Gastroesophageal sphincter (tissue), 3 donors: ENCODE data around the gene HM13.
A peak's percentile ranks its signal among the peaks of the same experiment; 100 is the strongest.

Experiments used
- EP300 ChIP-seq: sonication (generic); formaldehyde crosslinking; IDR thresholded peaks from one replicate; pipeline ENCODE4 v1.6.1; 2017; ENCODE audit warnings: antibody characterized with exemption, mild to moderate bottlenecking
- POLR2A ChIP-seq, 2 donors: fragments of 450-650 bp; IDR thresholded peaks; one replicate each; pipeline ENCODE4 v1.6.1; 2017; ENCODE audit warnings: antibody characterized with exemption in 2 of 2, mild to moderate bottlenecking in 2 of 2, moderate library complexity in 1 of 2
- TF ChIP-seq, protein P1 (sequence below), 4 experiments: fragments of 200-600 bp in 2 of 4; fragments of 450-650 bp in 2 of 4; sonication (generic) in 1 of 4; IDR thresholded peaks; one replicate each; pipeline ENCODE4 v1.5.1; 2017 to 2019; ENCODE audit warnings: antibody characterized with exemption in 4 of 4, mild to moderate bottlenecking in 2 of 4, moderate library complexity in 2 of 4

DNA sequence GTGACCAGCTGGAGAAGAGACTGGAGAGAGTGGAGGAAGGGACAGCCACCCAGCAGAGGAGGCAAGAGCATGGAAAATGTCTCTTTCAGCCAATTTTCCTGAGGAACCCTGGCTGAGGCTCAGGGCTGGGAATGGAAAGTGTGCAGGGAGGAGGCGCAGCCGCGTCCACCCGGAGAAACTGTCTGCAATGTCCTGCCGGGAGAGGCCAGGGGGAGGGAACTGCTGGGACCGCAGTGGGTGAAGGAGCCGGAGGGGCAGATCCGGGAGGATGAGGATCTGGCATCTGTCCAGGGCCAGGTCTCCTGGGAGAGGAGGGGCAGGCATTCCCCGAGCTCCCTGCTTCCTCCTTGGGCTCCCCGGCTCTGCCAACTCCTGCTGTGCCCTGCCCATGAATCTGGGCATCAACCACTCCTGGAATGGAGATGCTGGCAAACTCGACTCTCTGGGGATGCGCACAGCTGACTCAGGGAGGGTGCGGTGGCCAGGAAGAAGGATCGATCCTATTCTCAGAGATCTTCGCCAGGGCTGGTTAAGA, 17.4 kb upstream of the HM13 start:
- TF ChIP-seq, protein P1, sequence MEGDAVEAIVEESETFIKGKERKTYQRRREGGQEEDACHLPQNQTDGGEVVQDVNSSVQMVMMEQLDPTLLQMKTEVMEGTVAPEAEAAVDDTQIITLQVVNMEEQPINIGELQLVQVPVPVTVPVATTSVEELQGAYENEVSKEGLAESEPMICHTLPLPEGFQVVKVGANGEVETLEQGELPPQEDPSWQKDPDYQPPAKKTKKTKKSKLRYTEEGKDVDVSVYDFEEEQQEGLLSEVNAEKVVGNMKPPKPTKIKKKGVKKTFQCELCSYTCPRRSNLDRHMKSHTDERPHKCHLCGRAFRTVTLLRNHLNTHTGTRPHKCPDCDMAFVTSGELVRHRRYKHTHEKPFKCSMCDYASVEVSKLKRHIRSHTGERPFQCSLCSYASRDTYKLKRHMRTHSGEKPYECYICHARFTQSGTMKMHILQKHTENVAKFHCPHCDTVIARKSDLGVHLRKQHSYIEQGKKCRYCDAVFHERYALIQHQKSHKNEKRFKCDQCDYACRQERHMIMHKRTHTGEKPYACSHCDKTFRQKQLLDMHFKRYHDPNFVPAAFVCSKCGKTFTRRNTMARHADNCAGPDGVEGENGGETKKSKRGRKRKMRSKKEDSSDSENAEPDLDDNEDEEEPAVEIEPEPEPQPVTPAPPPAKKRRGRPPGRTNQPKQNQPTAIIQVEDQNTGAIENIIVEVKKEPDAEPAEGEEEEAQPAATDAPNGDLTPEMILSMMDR (IDR thresholded peaks at IDR 0.05): peak in 1 of 4 experiments; percentile 20
- no peak for TF ChIP-seq POLR2A (IDR thresholded peaks at IDR 0.05)
- TF ChIP-seq EP300: no peak
